SK-N-SH (cell line): ENCODE measurements around the gene MRPS6.

Experiments
- EP300 ChIP-seq, 2 experiments: IDR thresholded peaks; 2 replicates each; pipeline versions ENCODE4 v1.4.0 to v1.6.1; 2012; ENCODE audit warnings: borderline replicate concordance in 1 of 2, low read depth in 1 of 2, low read length in 1 of 2
- GATA2 ChIP-seq: sonication (generic); formaldehyde crosslinking; IDR thresholded peaks from 2 replicates; pipeline ENCODE4 v1.5.0; 2020; ENCODE audit warnings: mild to moderate bottlenecking, missing genetic modification reagents
- MAX ChIP-seq: IDR thresholded peaks from 2 replicates; pipeline ENCODE4 v1.4.0; 2012; ENCODE audit warnings: low read depth
- POLR2AphosphoS5 ChIP-seq: IDR thresholded peaks from 2 replicates; pipeline ENCODE4 v1.6.1; 2012; ENCODE audit warnings: low read depth, low read length
- RAD21 ChIP-seq: IDR thresholded peaks from 2 replicates; pipeline ENCODE4 v1.6.1; 2012; ENCODE audit warnings: mild to moderate bottlenecking, low read length
- TAF1 ChIP-seq: IDR thresholded peaks from 2 replicates; pipeline ENCODE4 v1.6.1; 2012; ENCODE audit warnings: low read depth, mild to moderate bottlenecking, low read length, moderate library complexity, borderline replicate concordance
- YY1 ChIP-seq: IDR thresholded peaks from 2 replicates; pipeline ENCODE4 v1.4.0; 2012; ENCODE audit warnings: low read depth, mild to moderate bottlenecking
- TF ChIP-seq, protein P1 (sequence below): fragments of 200-600 bp; sonication (generic); IDR thresholded peaks from 2 replicates; pipeline ENCODE4 v1.6.1; 2017; ENCODE audit warnings: antibody characterized with exemption, mild to moderate bottlenecking, moderate library complexity

DNA sequence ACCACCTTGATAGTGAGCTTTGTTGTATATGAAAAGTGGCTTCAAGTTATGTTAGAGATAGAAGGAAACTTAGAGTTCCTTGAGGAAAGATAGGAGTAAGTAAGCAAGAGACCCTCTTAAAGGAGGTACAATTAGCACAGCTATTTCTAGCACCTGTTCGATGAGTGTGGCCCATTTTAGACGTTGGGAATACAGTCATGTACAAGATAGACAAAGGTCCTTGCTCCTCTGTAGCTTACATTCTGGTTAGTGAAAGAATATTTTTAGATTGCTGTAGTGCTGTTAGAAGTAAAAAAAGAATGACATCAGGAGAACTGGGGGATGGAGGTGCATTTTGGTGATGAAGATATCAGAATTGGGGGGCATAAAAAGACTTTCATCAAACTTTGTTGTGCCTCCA is 47.5 kb downstream of the MRPS6 start:
- TF ChIP-seq GATA2 (no peak), TAF1 (no peak), EP300 (IDR thresholded peaks at IDR 0.05; ENCODE audit: borderline replicate concordance in 1 of 2, low read depth in 1 of 2, low read length in 1 of 2) (no peak), RAD21 (no peak), MAX (no peak), YY1 (no peak), POLR2AphosphoS5 (no peak)
- TF ChIP-seq, protein P1, sequence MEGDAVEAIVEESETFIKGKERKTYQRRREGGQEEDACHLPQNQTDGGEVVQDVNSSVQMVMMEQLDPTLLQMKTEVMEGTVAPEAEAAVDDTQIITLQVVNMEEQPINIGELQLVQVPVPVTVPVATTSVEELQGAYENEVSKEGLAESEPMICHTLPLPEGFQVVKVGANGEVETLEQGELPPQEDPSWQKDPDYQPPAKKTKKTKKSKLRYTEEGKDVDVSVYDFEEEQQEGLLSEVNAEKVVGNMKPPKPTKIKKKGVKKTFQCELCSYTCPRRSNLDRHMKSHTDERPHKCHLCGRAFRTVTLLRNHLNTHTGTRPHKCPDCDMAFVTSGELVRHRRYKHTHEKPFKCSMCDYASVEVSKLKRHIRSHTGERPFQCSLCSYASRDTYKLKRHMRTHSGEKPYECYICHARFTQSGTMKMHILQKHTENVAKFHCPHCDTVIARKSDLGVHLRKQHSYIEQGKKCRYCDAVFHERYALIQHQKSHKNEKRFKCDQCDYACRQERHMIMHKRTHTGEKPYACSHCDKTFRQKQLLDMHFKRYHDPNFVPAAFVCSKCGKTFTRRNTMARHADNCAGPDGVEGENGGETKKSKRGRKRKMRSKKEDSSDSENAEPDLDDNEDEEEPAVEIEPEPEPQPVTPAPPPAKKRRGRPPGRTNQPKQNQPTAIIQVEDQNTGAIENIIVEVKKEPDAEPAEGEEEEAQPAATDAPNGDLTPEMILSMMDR, result no peak
